ENCODE data around the gene RASA4B.

GRCh38 chr7:102453319-102453718 lies 64.3 kb downstream of the RASA4B start:
- TF ChIP-seq CTCF (IDR thresholded peaks at IDR 0.05; ENCODE audit: insufficient read depth, low read length, poor library complexity, severe bottlenecking) (no peak), EZH2phosphoT487 (conservative IDR thresholded peaks at IDR 0.05; ENCODE audit: low read length) (no peak)

All from SU-DHL-6 (cell line).